HK-2 (cell line): ENCODE data around the gene CMBL.
"Not testable (repeated sequence)": the region's sequence is repeated elsewhere in the genome, so short reads cannot be mapped to it uniquely, and the experiment has no call there.

Experiments used
- DNase-seq: peaks from one replicate; pipeline ENCODE4 v3.0.0-alpha.2; 2018; ENCODE audit not compliant: unreplicated experiment

The CMBL gene

GRCh38 chr5:10333154-10334006, 25.7 kb upstream of the CMBL start:
- peak; percentile 22 for DNase-seq

- no peak for DNase-seq
Observed at GRCh38 chr5:10332301-10332700, 24.6 kb upstream of the CMBL start.

- no peak for DNase-seq
Observed at GRCh38 chr5:10331341-10331796, 23.7 kb upstream of the CMBL start.

- DNase-seq, result no peak
Observed at GRCh38 chr5:10330511-10331230, 23.0 kb upstream of the CMBL start.

- DNase-seq, result no peak
Observed at GRCh38 chr5:10329820-10330481, 22.2 kb upstream of the CMBL start.

- no peak for DNase-seq
Observed at GRCh38 chr5:10329446-10329819, 21.7 kb upstream of the CMBL start.

GRCh38 chr5:10328323-10328722, 20.6 kb upstream of the CMBL start:
- no peak for DNase-seq

- DNase-seq, result no peak
Observed at GRCh38 chr5:10324518-10325370, 17.0 kb upstream of the CMBL start.

GRCh38 chr5:10323588-10324488, 16.1 kb upstream of the CMBL start:
- DNase-seq, result no peak

GRCh38 chr5:10321882-10322281, 14.2 kb upstream of the CMBL start:
- no peak for DNase-seq

- no peak for DNase-seq
Observed at GRCh38 chr5:10320793-10321192, 13.1 kb upstream of the CMBL start.

GRCh38 chr5:10319202-10319851, 11.6 kb upstream of the CMBL start:
- no peak for DNase-seq

GRCh38 chr5:10317825-10318682, 10.4 kb upstream of the CMBL start:
- DNase-seq, result no peak

GRCh38 chr5:10315824-10316509, 8.3 kb upstream of the CMBL start:
- no peak for DNase-seq

- DNase-seq, result no peak
Observed at GRCh38 chr5:10315201-10315600, 7.5 kb upstream of the CMBL start.

- DNase-seq, result no peak
Observed at GRCh38 chr5:10311595-10312425, 4.1 kb upstream of the CMBL start.

- DNase-seq, result not testable (repeated sequence)
Observed at GRCh38 chr5:10310835-10311570, 3.3 kb upstream of the CMBL start.
